GM21367 (cell line): Measurements from ENCODE around the gene PIK3CB.
A peak's percentile ranks its signal among the peaks of the same experiment; 100 is the strongest.
"Not testable (repeated sequence)": the region's sequence is repeated elsewhere in the genome, so short reads cannot be mapped to it uniquely, and the experiment has no call there.

Source experiments
- ATAC-seq: cut with Tn5 transposase; IDR thresholded peaks from one replicate; pipeline ENCODE4 v1.9.1; 2021; ENCODE audit not compliant: unreplicated experiment

The PIK3CB gene

DNA sequence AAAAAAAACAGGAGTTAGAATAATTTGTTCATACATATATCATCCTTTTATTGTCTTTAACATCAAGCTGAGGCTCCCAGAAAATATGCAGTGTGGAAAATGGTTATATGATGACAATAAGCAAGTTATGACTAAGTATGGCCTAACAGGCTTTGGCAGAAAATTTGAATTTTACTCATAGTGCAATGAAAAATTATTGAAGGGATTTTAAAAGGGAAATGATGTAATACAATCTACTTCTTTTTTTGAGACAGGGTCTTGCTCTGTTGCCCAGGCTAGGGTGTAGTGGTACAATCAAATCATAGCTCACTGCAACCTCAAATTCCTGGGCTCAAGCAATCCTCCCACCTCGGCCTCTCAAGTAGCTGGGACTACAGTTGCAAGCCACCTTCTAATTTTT lies 147.5 kb downstream of the PIK3CB start:
- ATAC-seq: peak; percentile 10

DNA sequence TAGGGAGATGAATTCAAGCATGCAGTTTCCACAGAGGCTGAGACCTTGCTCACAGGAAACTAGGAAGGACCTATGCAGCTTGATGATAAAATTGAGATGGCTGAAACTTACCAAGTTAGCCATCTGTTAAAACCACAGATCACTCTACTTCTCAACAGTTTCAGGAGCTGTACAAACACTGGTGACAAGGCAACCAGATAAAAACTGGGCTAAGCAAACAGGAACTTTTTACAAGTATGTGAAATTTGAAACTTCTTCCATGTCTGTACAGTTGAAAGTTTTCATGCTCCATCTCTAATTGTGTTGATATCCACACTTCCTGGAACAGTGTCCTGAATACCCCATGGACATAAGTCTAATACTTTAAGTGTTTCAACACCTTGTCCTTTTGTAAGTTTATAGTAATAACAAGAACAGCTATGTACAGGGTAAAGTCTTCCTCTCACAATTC lies 147.9 kb downstream of the PIK3CB start:
- peak; percentile 97 for ATAC-seq

DNA sequence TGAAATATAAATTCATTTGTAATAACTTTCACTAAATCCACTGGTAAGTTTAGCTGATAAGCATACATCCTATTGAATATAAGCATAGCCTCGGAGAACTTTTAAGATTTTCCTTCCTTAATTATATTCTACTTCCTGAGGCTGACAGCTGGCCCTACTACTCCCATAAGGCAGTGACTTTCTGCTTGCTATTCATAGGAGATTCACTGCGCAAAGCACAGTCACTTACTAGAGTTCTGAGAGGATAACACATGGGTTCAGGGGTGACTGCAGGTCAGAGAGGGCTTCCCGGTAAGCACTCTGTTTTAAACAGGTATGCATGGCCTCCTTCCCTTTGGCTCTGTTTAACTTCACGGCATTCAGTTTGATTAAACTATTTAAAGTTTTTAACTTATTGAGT lies 150.3 kb downstream of the PIK3CB start:
- ATAC-seq: no peak

DNA sequence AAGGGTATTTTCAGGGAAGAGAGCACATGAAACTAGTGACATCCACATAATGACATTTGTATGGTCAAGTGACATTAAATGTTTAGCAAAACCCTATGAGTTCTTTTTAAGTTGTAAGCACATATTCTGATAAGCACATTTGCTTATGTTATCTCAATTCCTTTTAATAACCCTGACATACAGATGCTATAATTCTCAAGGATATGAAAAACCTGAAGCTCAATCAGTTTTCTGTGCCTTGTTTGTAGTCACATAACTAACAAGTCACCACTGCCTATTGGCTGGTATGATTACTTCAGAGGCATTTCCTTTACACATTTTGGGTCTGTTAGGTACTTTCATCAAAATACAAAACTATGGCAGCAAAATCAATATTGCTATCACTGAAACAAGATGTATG lies 152.1 kb downstream of the PIK3CB start:
- ATAC-seq: no peak

DNA sequence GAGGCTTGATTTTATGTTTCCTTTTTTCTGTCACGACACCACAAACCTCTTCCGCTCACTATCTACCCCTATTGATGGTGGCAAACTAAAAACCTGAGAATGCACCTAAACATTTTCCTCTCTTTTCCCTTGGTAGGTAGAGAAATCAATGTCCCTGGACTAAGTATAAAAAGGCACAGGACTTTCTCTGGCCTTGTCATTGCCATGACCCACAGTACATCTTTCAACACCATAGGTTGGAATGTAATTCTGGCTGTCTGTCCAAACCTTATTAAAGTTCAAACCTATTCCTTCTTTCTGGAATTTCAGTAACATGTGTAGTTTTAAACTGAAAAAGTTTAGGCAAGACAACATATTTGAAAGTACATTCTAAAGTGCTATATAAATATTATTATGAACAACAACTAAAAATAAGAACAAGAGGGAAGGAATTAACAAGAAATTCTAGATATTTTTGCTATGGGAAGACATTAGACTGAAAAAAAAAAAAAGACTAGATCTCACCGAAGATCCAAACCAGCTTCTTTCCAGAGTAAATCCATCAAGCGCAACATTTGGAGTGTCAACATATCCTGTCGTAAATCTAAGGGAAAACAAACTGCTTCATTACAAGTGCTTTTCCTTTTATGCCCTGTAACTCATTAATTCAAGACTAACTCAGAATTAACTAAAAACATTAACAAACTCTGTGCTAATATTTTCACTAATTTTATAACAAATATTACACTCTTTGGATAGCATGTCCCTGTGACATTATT lies 153.1 kb downstream of the PIK3CB start:
- no peak for ATAC-seq

DNA sequence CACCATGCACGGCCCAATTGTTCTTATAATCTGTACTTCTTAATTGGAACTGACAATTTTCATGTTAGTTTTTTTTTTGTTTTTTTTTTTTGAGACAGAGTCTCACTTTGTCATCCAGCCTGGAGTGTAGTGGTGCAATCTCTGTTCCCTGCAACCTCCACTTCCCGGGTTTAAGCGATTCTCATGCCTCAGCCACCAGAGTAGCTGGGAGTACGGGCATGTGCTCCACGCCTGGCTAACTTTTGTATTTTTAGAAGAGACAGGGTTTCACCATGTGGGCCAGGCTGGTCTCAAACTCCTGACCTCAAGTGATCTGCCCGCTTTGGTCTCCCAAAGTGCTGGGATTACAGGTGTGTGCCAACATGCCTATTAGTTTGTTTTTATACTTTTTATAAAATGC lies 153.8 kb downstream of the PIK3CB start:
- not testable (repeated sequence) for ATAC-seq

DNA sequence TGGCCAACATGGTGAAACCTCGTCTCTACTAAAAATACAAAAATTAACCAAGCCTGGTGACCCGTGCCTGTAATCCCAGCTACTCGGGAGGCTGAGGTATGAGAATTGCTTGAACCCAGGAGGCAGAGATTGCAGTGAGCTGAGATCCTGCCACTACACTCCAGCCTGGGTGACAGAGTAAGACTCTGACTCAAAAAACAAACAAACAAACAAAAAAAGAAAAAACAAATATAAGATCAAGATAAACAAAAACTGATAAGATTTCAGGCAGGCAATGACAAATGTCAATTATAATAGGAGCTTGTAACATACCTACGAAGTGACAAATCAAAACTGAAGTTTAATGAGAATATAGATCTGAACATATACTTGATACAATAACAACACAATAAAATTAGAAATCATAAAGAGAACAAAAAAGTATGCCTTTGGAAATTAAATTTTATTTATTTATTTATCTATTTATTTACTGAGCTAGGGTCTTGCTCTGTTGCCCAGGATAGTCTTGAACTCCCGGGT lies 155.8 kb downstream of the PIK3CB start:
- ATAC-seq: no peak

DNA sequence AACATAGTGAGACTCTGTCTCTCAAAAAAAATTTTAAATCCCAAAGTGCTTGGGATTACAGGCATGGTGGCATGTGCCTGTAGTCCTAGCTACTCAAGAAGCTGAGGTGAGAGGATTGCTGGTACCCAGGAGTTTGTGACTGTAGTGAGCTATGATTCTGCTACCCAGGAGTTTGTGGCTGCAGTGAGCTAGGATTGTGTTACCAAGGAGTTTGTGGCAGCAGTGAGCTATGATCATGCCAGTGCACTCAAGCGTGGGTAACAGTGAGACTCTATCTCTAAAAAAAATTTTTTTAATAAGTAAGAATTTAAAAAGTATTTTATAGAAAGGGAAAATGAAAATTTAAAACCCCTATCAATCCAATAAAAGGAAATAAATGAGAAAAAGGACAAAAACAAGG lies 156.6 kb downstream of the PIK3CB start:
- ATAC-seq: no peak

DNA sequence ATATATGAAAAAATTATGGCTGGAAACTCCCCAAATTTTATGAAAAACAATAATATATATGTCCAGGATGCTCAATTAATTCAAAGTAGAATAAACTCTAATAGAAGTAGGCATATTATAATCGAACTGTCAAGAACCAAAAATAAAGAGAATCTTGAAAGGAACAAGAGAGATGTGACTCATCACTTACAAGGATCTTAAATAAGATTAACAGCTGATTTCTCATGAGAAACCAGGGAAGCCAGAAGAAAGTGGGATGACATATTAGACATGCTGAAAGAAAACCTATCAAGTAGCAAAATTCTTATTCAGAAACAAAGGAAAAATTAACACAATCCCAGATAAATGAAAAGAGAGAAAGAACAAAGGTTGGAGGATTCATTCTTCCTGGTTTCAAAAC lies 159.3 kb downstream of the PIK3CB start:
- no peak for ATAC-seq

DNA sequence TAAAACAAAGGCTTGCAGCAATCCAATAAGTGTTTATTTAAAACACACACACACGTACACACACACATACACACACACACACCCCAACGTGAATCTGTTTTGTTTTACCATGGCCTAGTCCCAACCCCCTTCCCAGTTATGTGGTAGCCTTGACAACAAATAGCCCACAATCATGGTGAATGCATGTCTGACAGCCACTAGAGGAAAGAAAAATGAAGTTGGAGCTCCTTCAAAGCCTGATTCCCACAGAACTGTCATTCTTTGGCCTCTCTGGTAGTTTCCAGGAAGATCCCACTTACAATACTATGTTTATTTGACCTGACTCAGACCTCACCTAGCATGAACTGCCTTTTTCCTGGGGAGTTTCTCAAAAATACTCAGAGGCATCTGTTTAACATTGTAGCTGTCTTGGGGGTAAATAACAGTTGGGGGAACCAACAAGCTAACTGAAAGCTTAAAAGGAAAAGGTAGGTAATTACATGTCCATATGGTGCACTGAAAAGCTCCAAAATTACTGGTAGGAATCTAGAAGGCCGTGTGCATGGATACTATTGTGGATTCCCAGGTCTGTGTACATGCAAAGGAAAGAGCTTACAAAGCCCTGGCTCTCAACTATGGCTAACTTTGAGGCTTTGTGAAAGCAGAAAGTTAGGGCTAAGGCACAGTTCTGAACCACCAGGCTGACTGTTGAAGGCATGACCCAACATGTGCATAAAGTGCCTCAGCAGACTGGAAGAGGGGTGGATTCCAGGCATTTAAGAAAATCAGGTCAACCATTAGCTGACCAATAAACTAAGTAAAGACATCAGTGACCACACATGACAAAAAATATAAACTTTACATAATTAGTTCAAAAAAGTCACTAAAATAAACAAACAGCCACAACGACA lies 160.8 kb downstream of the PIK3CB start:
- no peak for ATAC-seq

DNA sequence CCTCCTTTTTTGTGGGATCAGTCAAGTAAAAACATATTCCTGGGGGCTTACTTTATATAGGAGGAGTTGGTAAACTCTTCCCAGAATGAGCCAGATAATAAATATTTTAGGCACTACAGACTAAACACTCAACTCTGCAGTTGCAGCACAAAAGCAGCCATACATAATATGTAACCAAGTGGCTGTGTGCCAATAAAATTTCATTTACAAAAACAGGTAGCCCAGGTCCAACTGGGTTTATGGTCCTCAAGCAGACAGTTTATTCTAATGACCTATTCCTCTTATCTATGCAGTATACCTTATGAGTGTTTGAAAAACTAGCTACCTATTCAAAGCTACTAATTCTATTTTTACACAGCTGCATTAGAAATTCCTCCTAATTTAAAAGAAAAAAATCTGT lies 164.3 kb downstream of the PIK3CB start:
- ATAC-seq: no peak

DNA sequence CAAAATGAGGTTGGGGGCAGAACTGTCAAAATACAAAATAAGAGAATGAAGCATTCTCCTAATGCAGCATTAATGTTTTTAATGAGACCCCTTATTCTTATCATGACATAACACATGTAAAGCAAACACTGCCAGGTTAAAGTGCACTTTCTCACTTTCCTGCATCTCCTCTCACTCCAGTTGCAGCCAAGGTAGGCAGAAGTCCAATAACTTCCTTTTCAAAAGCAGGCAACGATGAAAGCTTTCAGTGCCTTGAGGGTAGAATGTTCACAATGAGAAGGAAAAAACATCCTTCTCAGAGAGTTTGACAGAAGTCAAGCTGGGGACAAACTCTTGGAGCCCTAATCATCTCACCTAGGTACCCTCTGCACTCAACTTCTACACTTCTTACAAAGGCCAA lies 166.6 kb downstream of the PIK3CB start:
- no peak for ATAC-seq

DNA sequence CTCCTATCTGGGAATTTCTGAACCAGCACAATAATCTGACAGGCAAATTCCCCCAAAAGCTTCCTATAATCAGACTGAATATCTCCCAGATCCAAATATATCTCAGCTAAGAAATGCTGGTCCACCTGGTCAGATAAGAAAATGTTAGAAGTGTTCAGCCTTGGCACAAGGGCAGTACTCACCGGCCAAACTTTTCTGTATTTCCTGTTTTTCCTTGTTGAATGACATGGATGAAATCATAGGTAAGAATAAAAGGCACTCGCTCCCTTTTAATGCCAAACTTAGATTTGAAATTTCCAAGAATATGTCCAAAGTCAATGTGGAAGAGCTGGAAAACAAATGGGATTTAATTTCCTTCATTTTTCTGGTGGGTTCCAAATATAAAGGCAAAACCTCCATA lies 177.2 kb downstream of the PIK3CB start:
- ATAC-seq: no peak

DNA sequence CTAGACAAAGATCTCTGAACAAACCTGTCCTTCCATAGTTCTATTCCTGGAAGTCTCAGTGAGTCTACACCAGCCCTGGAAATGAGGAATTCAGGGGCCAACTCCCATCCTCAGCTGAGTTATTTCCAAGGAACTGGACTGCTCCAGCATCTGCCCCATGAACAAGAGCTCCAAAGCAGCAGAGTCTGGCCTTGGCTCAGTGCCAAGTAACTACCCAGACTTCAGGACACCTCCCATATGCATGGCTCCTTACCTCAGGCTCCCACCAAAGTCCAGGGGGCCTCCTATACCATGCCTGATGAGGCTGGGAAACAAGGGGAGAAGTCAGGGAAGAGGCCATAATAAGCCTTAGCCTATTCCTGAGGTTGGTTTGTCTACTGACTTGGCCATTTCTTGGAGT lies 181.2 kb downstream of the PIK3CB start:
- no peak for ATAC-seq

DNA sequence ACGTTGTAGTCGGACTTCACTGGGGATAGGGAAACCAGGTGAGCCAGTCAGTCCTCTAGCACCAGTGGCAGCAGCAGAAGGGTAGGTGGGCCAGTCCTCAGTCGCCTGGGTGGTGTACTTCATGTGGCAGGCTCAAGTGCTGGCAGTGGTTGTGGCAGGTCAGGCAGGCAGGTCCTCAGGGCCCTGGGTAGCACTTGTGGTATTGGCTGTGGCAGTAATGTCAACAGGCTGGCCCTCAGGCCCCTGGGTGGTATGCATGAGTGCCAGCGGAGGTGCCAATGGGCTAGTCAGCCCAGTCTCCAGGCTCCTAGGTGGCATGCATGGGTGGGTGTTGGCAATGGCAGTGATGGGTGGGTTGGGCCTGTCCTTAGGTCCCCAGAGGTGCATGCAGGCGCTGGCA lies 185.6 kb downstream of the PIK3CB start:
- no peak for ATAC-seq

DNA sequence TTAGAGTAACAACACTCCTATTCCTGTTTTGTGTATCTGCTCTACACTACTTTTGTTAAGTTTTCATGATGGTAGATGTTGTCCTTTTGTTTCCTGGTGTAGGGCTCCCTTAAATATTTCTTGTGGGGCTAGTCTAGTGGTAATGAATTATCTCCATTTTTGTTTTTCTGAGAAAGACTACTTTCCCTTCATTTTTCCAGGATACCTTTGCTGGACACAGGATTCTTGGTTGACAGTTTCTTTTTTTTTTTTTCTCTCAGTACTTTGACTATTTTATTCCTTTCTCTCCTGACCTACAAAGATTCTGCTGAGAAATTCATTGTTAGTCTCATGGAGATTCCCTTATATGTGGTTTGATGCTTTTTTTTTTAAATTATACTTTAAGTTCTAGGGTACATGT lies 188.2 kb downstream of the PIK3CB start:
- ATAC-seq: no peak

DNA sequence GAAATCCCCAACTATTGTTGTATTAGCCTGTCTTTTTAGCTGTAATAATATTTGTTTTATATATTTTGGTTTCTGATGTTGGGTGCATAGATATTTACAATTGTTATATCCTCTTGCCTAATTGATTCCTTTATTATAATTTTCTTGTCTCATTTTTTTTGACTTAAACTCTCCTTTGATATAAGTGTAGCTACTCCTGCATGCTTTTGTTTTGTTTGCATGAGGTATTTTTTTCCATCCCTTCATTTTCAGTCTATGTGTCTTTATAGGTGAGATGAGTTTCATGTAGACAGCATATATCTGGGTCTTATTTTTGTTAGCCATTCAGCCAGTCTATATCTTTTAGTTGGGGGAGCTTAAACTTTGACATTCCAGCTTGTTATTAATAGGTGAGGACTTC lies 188.7 kb downstream of the PIK3CB start:
- no peak for ATAC-seq

DNA sequence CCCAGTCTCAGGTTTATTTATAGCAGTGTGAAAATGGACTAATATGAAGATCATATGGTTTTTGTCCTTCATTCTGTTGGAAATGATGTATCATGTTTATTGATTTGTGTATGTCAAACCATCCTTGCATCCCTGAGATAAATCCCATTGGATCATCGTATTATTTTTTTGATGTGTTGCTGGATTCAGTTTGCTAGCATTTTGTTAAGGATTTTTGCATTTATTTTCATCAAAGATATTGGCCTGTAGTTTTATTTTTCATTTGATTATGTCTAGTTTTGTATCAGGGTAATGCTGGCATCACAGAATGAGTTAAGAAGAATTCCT lies 191.8 kb downstream of the PIK3CB start:
- ATAC-seq: no peak

DNA sequence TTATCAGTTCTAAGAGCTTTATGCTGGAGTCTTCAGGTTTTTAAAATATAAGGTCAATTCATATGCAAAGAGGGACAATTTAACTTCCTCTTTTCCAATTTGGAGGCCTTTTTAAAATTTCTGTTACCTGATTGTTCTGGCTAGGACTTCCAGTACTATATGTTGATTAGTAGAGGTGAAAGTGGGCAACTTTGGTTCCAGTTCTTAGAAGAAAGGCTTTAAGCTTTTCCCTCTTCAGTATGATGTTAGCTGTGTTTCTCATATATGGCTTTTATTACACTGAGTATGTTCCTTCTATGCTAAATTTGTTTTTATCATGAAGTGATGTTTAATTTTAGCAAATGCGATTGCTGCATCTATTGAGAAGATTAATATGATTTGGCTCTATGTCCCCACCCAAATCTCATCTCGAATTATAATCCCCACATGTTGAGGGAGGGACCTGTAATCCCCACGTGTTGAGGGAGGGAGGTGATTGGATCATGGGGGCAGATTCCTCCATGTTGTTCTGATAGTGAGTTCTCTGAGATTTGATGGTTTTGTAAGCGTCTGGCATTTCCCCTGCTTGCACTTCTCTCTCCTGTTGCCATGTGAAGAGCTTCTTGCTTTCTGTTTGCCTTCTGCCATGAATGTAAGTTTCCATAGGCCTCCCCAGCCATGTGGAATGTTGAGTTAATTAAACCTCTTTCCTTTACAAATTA lies 192.4 kb downstream of the PIK3CB start:
- no peak for ATAC-seq

DNA sequence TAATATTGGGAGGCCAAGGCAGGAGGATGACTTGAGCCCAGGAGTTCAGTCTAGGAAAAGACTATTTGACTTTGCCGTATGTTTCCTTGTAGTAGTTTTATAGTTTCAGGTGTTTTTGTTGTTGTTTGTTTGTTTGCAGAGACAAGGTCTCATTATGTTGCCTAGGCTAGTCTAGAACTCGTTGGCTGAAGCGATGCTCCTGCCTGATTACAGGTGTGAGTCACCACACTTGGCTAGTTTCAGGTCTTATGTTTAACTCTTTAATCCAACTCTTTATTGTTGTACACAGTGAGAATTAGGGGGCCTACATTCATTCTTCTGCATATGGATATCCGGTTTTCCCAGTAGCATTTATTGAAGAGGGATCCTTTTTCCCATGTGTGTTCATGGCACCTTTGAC lies 194.2 kb downstream of the PIK3CB start:
- no peak for ATAC-seq

DNA sequence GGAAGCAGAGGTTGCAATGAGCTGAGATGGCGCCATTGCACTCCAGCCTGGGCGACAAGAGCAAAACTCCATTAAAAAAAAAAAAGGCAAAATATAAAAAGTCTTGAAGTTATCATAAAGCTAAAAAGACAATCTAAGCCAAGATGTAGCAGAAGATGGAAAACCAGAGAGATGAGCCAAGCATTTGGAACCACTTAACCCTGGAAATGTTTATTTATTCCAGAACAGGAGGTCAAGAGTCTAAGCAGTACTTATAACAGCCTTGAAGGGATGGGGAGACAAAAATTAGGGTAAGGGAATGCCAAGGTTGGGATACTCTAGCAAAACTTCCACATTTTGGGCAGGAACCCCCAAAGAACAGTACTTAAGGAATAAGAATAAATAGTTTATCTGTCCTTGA lies 196.1 kb downstream of the PIK3CB start:
- no peak for ATAC-seq

DNA sequence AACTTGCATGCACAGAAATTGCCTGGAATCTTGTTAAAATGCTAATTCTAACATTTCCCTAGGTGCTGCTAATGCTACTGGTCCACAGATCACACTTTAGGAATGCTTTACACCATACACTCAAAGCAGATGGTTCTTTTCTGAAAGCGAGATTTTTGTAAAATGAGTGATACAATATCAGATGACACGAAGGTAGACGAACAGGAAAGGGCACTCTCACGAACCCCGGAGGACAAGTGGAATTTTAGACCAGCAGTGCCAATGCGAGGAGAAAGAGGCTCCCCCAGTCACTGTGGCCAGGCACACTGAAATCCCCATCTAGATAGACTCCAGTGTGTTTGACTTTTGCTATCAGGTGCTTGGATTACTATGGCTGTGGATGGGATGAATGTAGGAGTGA lies 205.2 kb downstream of the PIK3CB start:
- ATAC-seq: no peak
